Activated naive CD4-positive, alpha-beta T cell treated with anti-CD3 and anti-CD28 coated beads, Interleukin-2, amount 10 ng/mL, durations not matched to agents 7 days and 5 days (primary cell): ENCODE results near the gene PIK3CA.
"Not testable (repeated sequence)": the region's sequence is repeated elsewhere in the genome, so short reads cannot be mapped to it uniquely, and the experiment has no call there.

ENCODE experiments used
- CTCF ChIA-PET: fragments of 350-600 bp; sonication (Branson Sonifier 250); formaldehyde crosslinking; loops from one replicate; lab custom pipeline; 2021; ENCODE audit warnings: antibody characterized with exemption; lab: Charles Lee
- DNase-seq: peaks from one replicate; pipeline ENCODE4 v3.0.0-alpha.2; 2020
- H3K27ac Mint-ChIP-seq: one replicate; pipeline ENCODE4 v1.8.0; 2021; ENCODE audit warnings: mild to moderate bottlenecking, moderate library complexity, mixed read lengths
- H3K27me3 Mint-ChIP-seq: one replicate; pipeline ENCODE4 v1.8.0; 2021; ENCODE audit warnings: mild to moderate bottlenecking, mixed read lengths
- H3K36me3 Mint-ChIP-seq: one replicate; pipeline ENCODE4 v1.8.0; 2021; ENCODE audit warnings: mixed read lengths
- H3K4me1 Mint-ChIP-seq: one replicate; pipeline ENCODE4 v1.8.0; 2021; ENCODE audit warnings: mixed read lengths
- H3K4me3 Mint-ChIP-seq: one replicate; pipeline ENCODE4 v1.8.0; 2021; ENCODE audit warnings: mild to moderate bottlenecking, moderate library complexity, mixed read lengths
- H3K9me3 Mint-ChIP-seq: one replicate; pipeline ENCODE4 v1.8.0; 2021; ENCODE audit warnings: mixed read lengths

PIK3CA gene

GRCh38 chr3:179266701-179267211, 118.6 kb downstream of the PIK3CA start:
- DNase-seq: no peak
- CTCF ChIA-PET: no interaction called here
- H3K27me3 Mint-ChIP-seq: peaks cover 20% of the 10 kb centered on the region
- H3K4me3 Mint-ChIP-seq: no peak overlapping the region
- H3K36me3 Mint-ChIP-seq: no peaks in the 10 kb centered on the region
- peaks cover 3% of the 10 kb centered on the region for H3K4me1 Mint-ChIP-seq
- no peaks in the 10 kb centered on the region for H3K9me3 Mint-ChIP-seq
- H3K27ac Mint-ChIP-seq: no peak overlapping the region

DNA sequence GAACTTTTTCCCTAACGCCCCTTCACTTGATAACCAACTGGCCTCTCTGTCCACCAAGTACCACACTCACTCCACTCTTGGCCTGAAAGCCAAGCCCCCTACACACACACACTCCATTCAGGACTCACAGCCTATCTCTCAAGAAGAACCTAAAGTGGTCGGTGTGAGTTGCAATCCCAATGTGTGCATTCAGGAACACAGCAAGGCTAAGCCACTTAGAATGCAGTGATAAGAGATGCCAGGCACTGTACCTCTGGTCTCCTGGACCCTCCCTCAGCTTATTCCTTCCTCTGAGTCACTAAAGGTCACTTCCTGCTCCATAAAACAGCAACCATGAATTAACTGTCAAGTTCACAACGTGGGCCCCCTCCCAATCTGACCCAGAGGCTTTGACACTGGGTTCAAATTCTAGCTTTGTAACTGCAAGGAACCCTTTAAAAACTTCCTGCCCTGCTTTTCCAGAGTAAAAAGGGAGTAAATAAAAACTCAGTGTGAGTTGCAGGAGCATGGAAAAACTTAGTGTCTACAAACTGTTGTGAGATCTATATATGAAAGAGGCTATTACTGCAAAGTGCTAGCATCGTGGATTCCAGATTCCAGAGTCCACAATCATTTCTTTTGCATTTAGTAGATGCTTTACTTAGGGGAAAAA, 120.4 kb downstream of the PIK3CA start:
- H3K9me3 Mint-ChIP-seq: no peaks in the 10 kb centered on the region
- H3K36me3 Mint-ChIP-seq: no peaks in the 10 kb centered on the region
- no peak overlapping the region for H3K27ac Mint-ChIP-seq
- CTCF ChIA-PET: no interaction called here
- no peak overlapping the region for H3K4me3 Mint-ChIP-seq
- no peak for DNase-seq
- peaks cover 20% of the 10 kb centered on the region for H3K27me3 Mint-ChIP-seq
- H3K4me1 Mint-ChIP-seq: no peaks in the 10 kb centered on the region

DNA sequence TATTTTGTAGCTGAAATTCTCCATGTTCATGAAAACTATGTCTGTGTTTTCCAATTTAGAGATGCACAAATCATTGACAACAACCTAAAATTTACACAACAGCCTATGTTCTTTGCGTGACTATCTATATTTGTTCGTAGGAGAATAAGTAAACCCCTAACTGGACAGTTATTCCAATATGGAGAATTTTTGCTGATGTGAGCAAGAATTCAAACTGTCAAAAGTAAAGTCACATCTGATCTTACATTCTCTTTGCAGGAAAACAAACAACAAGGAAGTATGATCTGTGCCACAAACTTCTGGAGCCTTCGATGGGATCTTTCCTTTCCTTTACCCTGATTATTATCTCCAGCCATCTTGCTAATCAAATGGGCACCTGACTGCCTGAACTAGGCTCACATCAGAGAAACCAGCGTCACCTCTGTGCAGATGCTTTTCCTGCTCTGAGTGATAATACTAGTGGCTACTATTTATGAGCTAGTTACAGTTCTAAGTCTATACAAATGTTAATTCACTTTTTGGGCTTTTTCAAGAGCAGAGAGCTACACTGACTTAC, 121.1 kb downstream of the PIK3CA start:
- no peak overlapping the region for H3K27ac Mint-ChIP-seq
- H3K4me3 Mint-ChIP-seq: no peak overlapping the region
- H3K36me3 Mint-ChIP-seq: no peaks in the 10 kb centered on the region
- peaks cover 20% of the 10 kb centered on the region for H3K27me3 Mint-ChIP-seq
- no peaks in the 10 kb centered on the region for H3K9me3 Mint-ChIP-seq
- CTCF ChIA-PET: no interaction called here
- no peaks in the 10 kb centered on the region for H3K4me1 Mint-ChIP-seq
- no peak for DNase-seq

DNA sequence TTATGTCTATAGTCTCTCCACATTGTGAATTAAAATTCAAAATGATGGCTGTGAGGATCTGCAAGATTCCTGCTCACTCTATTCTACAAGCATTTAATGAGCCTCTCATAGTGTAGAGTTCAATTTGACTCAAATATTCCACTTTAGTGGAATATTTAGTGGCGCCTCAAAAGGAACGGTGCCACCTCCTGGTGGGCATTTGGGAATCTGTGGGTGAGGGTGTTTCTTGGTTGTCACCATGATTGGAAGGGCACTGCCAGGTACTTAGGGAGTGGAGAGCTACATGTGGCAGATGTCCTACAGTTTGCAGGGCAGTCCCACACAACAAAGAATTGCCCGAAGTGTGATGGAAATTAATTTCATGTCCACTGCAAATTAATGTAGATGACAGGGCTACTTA, 124.2 kb downstream of the PIK3CA start:
- Mint-ChIP-seq H3K27ac (no peak overlapping the region), H3K4me1 (no peaks in the 10 kb centered on the region), H3K36me3 (no peaks in the 10 kb centered on the region), H3K27me3 (peaks cover 5% of the 10 kb centered on the region), H3K9me3 (no peaks in the 10 kb centered on the region), H3K4me3 (no peak overlapping the region)
- no peak for DNase-seq
- CTCF ChIA-PET: interaction anchor here (0.8 to 1.3 kb wide), 3 partner anchors 122 to 257 kb away, joined by 3 read pairs; no protein-coding TSS in a partner anchor

DNA sequence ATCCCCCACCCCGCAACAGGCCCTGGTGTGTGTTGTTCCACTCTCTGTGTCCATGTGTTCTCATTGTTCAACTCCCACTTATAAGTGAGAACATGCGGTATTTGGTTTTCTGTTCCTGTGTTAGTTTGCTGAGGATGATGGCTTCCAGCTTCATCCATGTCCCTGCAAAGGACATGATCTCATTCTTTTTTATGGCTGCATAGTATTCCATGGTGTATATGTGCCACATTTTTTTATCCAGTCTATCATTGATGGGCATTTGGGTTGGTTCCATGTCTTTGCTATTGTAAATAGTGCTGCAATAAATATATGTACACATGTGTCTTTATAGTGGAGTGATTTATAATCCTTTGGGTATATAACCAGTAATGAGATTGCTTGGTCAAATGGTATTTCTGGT, 126.3 kb downstream of the PIK3CA start:
- H3K9me3 Mint-ChIP-seq, H3K4me3 Mint-ChIP-seq, H3K27ac Mint-ChIP-seq, H3K4me1 Mint-ChIP-seq, DNase-seq, CTCF ChIA-PET, H3K27me3 Mint-ChIP-seq, H3K36me3 Mint-ChIP-seq: not testable (repeated sequence)

- CTCF ChIA-PET: no interaction called here
- DNase-seq: no peak
- Mint-ChIP-seq H3K27me3 (peaks cover 5% of the 10 kb centered on the region), H3K36me3 (no peaks in the 10 kb centered on the region), H3K4me1 (no peaks in the 10 kb centered on the region), H3K9me3 (no peaks in the 10 kb centered on the region), H3K27ac (no peak overlapping the region), H3K4me3 (no peak overlapping the region)
These were observed 127.8 kb downstream of the PIK3CA start for GRCh38 chr3:179276001-179276400.

DNA sequence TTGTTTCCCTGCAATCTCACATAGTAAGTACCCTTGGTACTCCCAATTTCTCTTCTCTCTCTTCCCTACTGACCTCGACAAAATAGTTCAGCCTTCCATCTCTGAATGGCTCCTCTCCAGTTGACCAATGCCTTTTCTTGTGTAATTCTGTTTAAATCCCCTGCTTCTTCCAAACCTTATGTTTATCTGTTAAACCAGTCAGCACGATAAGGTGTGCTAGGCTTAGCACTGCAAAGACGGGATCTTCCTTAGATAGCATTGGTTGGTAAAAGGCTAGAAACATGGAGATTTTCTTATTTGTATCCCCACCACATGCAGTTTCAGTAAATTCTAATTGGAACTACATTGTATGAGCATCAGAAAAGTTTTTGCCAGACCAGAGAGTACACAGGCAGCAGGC, 128.6 kb downstream of the PIK3CA start:
- Mint-ChIP-seq H3K4me3 (no peak overlapping the region), H3K27ac (no peak overlapping the region), H3K36me3 (no peaks in the 10 kb centered on the region), H3K9me3 (no peaks in the 10 kb centered on the region), H3K4me1 (no peaks in the 10 kb centered on the region), H3K27me3 (peaks cover 5% of the 10 kb centered on the region)
- CTCF ChIA-PET: no interaction called here
- DNase-seq: no peak

DNA sequence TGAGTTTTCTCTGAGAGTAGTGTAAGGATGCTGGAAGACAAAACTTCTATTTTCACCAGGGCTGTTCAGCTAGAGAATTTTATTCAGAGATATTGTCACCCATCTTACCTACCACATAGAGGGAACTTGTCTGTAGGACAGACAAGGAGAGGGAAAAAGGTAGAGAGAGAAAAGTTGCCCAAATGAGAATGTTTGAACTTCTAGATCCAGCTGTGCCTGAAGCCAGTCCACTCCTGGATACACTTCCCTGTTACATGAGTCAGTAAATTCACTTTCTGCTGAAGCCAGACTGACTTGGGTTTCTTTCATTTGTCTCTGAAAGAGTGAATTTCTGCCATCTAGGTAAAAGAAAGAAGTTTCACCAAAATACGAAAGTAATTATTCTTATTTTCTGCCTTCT, 130.0 kb downstream of the PIK3CA start:
- peaks cover 5% of the 10 kb centered on the region for H3K27me3 Mint-ChIP-seq
- no peaks in the 10 kb centered on the region for H3K9me3 Mint-ChIP-seq
- no peak overlapping the region for H3K4me3 Mint-ChIP-seq
- no peak for DNase-seq
- no peaks in the 10 kb centered on the region for H3K4me1 Mint-ChIP-seq
- CTCF ChIA-PET: interaction anchor here (0.5 kb wide), 1 partner anchor 211 kb away, joined by 3 read pairs; no protein-coding TSS in a partner anchor
- no peaks in the 10 kb centered on the region for H3K36me3 Mint-ChIP-seq
- no peak overlapping the region for H3K27ac Mint-ChIP-seq

- H3K27ac Mint-ChIP-seq: no peak overlapping the region
- no peak overlapping the region for H3K4me3 Mint-ChIP-seq
- no peak for DNase-seq
- CTCF ChIA-PET: no interaction called here
- H3K36me3 Mint-ChIP-seq: no peaks in the 10 kb centered on the region
- H3K9me3 Mint-ChIP-seq: no peaks in the 10 kb centered on the region
- H3K27me3 Mint-ChIP-seq: peaks cover 5% of the 10 kb centered on the region
- H3K4me1 Mint-ChIP-seq: no peaks in the 10 kb centered on the region
These were observed 131.0 kb downstream of the PIK3CA start for GRCh38 chr3:179278932-179279693.

DNA sequence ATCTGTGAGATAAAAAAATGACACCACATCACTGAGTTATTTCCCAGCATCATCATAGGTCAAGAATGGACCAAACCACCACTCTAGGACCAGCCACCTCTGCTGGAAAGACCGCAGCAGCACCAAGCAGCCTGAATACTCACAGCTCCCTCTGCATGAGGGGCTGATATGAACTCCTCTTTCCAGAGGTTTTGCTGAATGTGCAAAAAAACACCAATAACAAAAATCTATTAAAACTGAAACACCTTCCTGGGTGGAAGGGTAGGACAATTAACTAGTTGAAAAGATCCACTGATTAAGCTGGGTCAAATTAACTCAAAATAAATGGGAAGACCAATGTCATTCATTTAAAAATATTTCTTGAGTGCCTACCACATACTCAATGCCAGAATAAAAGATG, 131.7 kb downstream of the PIK3CA start:
- Mint-ChIP-seq H3K4me1 (no peaks in the 10 kb centered on the region), H3K27me3 (peaks cover 5% of the 10 kb centered on the region), H3K4me3 (no peak overlapping the region), H3K9me3 (no peaks in the 10 kb centered on the region), H3K36me3 (no peaks in the 10 kb centered on the region), H3K27ac (no peak overlapping the region)
- DNase-seq: no peak
- CTCF ChIA-PET: no interaction called here

- H3K9me3 Mint-ChIP-seq: no peaks in the 10 kb centered on the region
- H3K36me3 Mint-ChIP-seq: no peaks in the 10 kb centered on the region
- no peak for DNase-seq
- H3K27me3 Mint-ChIP-seq: peaks cover 5% of the 10 kb centered on the region
- no peaks in the 10 kb centered on the region for H3K4me1 Mint-ChIP-seq
- CTCF ChIA-PET: no interaction called here
- H3K4me3 Mint-ChIP-seq: no peak overlapping the region
- no peak overlapping the region for H3K27ac Mint-ChIP-seq
These were observed 133.7 kb downstream of the PIK3CA start for GRCh38 chr3:179281825-179282224.

DNA sequence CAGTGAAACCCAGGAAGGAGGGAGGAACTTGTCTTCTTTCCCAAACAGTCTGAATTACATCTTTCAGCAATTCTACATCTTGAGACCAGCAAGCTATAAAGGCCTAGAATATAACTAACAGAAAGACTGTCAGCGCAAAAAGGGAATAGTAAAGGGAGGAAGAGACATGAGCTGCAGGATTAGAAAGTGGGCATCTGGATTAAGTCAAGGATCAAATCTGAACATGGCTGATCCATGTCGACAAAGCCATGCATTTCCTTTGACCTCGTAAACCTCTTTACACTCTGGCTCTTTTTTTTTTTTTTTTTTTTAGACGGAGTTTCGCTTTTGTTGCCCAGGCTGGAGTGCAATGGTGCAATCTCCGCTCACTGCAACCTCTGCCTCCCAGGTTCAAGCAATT, 138.2 kb downstream of the PIK3CA start:
- no peaks in the 10 kb centered on the region for H3K9me3 Mint-ChIP-seq
- no peak overlapping the region for H3K27ac Mint-ChIP-seq
- no peaks in the 10 kb centered on the region for H3K36me3 Mint-ChIP-seq
- H3K4me1 Mint-ChIP-seq: no peaks in the 10 kb centered on the region
- CTCF ChIA-PET: no interaction called here
- H3K27me3 Mint-ChIP-seq: no peaks in the 10 kb centered on the region
- no peak for DNase-seq
- H3K4me3 Mint-ChIP-seq: no peak overlapping the region

DNA sequence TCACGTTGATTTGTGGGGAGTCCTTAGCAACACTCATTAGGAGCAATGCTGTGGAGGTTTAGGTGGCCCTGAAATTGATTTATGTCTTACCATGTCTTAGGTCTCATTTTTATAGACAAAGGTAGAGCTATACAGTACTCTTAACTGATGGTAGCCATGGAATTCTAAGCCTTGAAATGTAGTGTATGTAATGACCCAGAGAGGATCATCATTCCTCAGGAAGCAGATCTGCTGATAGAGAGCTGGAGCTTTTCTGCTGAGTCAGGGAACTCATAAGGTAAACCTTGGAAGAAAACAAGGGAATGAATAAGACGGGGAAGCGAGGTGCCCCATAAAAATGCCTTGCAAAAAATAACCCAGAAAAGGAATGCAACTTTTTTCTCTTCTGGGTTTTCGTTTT, 140.7 kb downstream of the PIK3CA start:
- H3K4me3 Mint-ChIP-seq: no peak overlapping the region
- H3K27ac Mint-ChIP-seq: no peak overlapping the region
- H3K27me3 Mint-ChIP-seq: peaks cover 6% of the 10 kb centered on the region
- CTCF ChIA-PET: no interaction called here
- DNase-seq: no peak
- no peaks in the 10 kb centered on the region for H3K9me3 Mint-ChIP-seq
- H3K4me1 Mint-ChIP-seq: no peaks in the 10 kb centered on the region
- H3K36me3 Mint-ChIP-seq: no peaks in the 10 kb centered on the region

DNA sequence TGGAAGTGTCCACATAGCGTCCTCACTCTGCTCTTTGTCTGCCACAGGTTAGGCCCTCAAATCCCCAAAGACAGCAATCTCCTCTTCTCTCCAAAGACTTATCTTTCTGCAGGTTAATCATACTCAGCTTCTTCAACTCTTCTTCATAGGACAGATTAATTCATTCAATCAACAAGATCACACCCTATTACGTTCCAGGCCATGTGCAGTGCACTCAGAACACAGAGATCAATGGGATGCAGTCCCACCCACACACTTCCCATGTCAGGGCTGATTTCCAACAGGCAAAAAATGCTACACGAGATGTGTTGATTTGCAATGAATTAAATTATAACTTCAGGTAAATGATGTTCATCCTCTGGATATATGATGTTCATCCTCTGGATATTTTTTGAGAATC, 141.1 kb downstream of the PIK3CA start:
- H3K27ac Mint-ChIP-seq: no peak overlapping the region
- DNase-seq: no peak
- H3K4me1 Mint-ChIP-seq: no peaks in the 10 kb centered on the region
- H3K4me3 Mint-ChIP-seq: no peak overlapping the region
- CTCF ChIA-PET: no interaction called here
- H3K9me3 Mint-ChIP-seq: no peaks in the 10 kb centered on the region
- no peaks in the 10 kb centered on the region for H3K36me3 Mint-ChIP-seq
- H3K27me3 Mint-ChIP-seq: peaks cover 6% of the 10 kb centered on the region
